ENCODE measurements around the gene GFER.
"Not testable (repeated sequence)": the region's sequence is repeated elsewhere in the genome, so short reads cannot be mapped to it uniquely, and the experiment has no call there.

The GFER gene

DNA sequence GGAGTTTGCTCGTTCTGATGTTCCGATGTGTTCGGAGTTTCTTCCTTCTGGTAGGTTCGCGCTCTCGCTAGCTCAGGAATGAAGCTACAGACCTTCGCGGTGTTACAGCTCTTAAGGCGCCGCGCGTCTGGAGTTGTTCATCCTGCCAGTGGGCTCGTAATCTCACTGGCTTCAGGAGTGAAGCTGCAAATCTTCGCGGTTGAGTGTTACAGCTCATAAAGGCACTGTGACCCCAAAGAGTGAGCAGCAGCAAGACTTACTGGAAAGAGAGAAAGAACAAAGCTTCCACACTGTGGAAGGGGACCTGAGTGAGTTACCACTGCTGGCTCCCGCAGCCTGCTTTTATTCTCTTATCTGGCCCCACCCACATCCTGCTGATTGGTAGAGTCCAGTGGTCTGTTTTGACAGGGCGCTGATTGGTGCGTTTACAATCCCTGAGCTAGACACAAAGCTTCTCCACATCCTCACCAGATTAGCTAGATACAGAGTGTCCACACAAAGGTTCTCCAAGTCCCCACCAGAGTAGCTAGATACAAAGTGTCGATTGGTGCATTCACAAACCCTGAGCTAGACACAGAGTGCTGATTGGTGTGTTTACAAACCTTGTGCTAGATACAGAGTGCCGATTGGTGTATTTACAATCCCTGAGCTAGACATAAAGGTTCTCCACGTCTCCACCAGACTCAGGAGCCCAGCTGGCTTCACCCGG is 26.4 kb upstream of the GFER start:
- DNase-seq (ENCODE audit: low read depth in 4 of 4, low spot score in 1 of 4) = not testable (repeated sequence)

- not testable (repeated sequence) for DNase-seq (ENCODE audit: low read depth in 4 of 4, low spot score in 1 of 4)
Observed at GRCh38 chr16:1958143-1958491, 25.9 kb upstream of the GFER start.

- DNase-seq (ENCODE audit: low read depth in 4 of 4, low spot score in 1 of 4) = no peak
Observed at GRCh38 chr16:1958715-1959268, 25.2 kb upstream of the GFER start.

DNA sequence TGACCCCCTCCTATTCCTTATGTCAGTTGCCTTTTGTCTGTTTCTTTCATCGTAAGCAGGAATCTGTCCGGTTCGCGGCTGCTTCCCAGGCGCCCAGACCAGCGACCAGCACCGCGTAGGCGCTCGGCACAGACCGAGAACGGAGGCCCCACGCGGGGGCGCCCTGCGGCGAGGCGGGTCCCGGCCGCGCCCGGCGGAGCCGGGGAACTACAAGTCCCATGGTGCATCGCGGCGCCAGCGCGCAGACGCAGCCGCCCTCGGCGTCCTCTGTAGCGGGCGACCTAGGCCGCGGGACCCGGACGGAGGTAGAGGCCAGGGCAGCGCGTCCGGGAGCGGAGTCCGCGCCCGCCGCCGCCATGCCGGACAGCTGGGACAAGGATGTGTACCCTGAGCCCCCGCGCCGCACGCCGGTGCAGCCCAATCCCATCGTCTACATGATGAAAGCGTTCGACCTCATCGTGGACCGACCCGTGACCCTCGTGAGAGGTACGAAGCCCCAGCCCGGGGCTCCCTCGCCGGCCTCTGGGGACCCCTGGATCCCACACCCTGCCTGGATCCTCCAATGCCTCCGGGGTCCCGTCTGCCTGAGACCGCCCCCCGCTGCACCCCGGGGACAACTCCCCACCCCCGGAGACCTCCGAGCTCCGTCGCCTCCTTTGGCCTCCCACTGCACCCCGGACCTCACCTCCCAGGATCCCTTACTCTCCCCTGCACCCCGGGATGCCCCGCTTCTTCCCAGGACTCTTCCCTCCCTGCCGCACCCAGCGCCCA is 24.5 kb upstream of the GFER start, which contains the start of gene NDUFB10:
NDUFB10 (plus strand) TSS at position 270 of the 771 bp plus-strand sequence; CDS start at position 357, 87 bp downstream.
- DNase-seq (ENCODE audit: low read depth in 4 of 4, low spot score in 1 of 4) = peak; percentile 83 to 91 (median 91)

- DNase-seq (ENCODE audit: low read depth in 4 of 4, low spot score in 1 of 4) = no peak
Observed at GRCh38 chr16:1960665-1961630, 23.0 kb upstream of the GFER start.

DNA sequence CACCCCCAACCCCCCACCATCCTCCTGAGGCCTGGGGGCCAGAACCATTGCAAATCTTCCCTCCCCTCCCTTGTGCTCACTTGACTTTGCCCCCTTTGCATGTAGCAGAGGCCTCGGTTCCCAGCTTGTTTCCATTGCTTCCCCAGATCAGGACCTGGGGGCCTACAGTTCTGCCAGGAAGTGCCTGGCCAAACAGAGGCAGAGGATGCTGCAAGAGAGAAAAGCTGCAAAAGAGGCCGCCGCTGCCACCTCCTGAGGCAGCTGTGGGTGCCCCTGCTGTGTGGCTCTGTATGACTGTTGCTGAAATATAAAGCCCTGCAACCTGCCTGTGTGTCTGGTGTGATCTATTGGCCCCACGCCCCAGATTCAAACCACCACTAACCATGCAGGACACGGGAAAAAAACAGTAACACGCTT is 22.3 kb upstream of the GFER start:
- DNase-seq (ENCODE audit: low read depth in 4 of 4, low spot score in 1 of 4) = no peak

DNA sequence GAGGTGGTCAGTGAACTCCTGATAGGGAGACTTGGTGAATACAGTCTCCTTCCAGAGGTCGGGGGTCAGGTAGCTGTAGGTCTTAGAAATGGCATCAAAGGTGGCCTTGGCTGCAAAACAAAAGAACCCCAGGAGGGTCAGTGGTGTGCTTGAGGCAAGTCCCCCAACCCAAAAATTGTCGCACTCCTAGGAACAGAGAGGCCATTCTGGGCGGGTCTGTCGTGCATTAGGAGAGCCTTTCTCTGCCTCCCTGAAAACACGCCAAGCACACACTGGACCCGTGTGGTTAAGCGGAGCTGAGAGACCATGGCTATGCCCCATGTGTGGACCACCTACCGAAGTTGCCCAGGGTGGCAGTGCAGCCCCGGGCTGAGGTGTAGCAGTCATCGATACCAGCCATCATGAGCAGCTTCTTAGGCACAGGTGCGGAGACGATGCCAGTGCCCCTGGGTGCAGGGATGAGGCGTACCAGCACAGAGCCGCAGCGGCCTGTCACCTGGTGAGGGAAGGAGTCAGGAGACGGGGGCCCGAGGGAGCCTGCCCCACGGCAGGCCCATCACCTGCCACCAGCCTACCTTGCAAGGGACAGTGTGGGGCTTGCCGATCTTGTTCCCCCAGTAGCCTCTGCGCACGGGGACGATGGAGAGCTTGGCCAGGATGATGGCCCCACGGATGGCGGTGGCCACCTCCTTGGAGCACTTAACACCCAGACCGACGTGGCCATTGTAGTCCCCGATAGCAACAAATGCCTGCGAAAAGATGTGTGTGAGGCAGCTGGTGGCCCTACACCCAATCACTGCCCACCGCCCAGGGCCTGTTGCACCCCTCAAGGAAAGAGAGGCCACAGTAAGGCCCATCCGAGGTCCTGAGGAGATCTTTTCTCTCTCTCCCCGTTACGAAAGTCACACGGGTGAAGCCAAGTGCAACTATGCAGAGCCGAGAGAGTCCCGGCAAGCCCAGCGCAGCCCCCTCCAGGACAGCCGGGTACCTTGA is 21.5 kb upstream of the GFER start:
- DNase-seq (ENCODE audit: low read depth in 4 of 4, low spot score in 1 of 4) = not testable (repeated sequence)

- no peak for DNase-seq (ENCODE audit: low read depth in 4 of 4, low spot score in 1 of 4)
Observed at GRCh38 chr16:1963806-1964505, 20.0 kb upstream of the GFER start.

- peak; percentile 94 to 99 (median 96) for DNase-seq (ENCODE audit: low read depth in 4 of 4, low spot score in 1 of 4)
Observed at GRCh38 chr16:1964506-1965395, 19.2 kb upstream of the GFER start, which contains the start of gene RPS2. Gene RPS2, minus strand, starts transcription at chr16:1964826. Its CDS starts 201 bp downstream, at chr16:1964625.

GRCh38 chr16:1965396-1966001 is 18.5 kb upstream of the GFER start:
- DNase-seq (ENCODE audit: low read depth in 4 of 4, low spot score in 1 of 4) = no peak

- DNase-seq (ENCODE audit: low read depth in 4 of 4, low spot score in 1 of 4) = no peak
Observed at GRCh38 chr16:1966460-1966859, 17.5 kb upstream of the GFER start, which contains the start of gene RNF151. Gene RNF151, plus strand, starts transcription at chr16:1966856. Its CDS starts 26 bp downstream, at chr16:1966882.

DNA sequence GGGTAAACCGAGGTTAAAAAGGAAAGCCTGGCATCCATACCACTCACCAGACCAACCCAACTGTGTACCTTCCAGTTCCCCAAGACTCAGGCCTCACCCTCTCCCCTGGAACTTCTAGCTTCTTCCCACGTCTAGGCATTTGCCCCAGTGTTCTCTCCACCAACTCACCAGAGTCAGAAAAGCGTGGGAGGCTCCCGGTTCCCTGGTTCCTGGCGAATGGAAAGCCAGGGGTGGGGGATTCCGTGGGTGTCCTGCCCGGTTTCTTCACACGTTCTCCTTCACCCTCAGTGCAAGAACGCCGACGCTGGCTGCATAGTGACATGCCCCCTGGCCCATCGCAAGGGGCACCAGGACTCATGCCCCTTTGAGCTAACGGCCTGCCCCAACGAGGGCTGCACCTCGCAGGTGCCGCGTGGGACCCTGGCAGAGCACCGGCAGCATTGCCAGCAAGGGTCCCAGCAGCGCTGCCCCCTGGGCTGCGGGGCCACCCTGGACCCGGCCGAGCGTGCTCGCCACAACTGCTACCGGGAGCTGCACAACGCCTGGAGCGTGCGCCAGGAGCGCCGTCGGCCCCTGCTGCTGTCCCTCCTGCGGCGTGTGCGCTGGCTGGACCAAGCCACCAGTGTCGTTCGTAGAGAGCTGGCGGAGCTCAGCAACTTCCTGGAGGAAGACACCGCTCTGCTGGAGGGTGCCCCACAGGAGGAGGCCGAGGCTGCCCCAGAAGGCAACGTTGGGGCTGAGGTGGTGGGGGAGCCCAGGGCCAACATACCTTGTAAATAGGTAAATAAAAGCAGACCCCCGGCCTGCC is 15.6 kb upstream of the GFER start:
- no peak for DNase-seq (ENCODE audit: low read depth in 4 of 4, low spot score in 1 of 4)

DNA sequence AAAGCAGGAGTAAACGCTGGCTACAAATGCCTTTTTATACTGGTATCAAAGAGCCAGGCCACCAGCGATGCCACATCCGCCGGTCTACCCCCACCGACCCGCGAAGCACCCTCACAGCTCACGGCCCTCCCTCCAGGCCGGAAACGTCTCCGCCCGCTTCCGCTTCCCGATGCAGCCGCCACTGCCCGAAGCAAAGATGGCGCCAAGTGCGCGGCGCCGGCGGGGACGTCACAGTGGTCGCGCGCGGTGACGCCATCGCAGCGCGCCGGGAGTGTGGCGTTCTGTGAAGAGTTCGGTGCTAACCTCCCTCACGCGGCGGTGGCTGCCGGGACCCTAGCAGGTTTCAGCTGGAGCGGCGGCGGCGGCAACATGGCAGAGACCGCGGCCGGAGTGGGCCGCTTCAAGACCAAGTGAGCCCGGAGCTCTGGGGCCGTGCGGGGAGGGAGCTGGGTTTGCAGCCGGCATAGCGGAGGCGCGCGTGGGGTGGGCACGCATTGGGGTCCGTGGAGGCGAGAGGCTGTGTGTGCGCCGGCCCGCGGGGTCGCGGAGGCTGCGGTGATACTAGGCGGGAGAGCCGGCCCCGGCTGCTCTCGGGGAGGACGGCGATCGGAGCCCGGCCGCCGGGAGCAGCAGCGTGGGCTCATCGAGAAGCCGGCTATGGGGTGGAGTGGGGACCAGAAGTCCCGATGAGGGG is 12.1 kb upstream of the GFER start, which contains the start of gene TBL3:
TBL3 (plus strand) TSS at position 258 of the 694 bp plus-strand sequence; CDS start at position 370, 112 bp downstream.
- peak; percentile 84 to 94 (median 92) for DNase-seq (ENCODE audit: low read depth in 4 of 4, low spot score in 1 of 4)

DNA sequence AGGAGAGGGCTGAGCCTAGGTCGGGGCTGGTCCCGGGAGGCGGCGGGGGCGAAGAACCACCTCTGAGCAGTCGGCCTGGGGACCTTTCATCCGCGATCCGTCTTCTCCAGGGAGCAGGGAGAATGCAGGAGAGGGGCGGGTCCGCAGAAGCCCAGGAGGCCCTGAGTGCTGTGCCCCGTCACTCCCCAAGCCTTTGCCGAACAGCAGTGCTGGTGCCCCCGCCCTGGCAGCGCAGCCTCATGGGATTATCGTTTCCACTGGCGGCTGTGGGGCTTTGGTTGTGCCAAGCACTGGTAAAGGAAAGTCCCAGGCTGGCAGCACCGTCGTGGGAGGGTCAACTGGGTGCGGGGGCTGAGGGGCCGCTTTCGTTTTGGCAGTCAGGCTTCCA is 11.5 kb upstream of the GFER start:
- no peak for DNase-seq (ENCODE audit: low read depth in 4 of 4, low spot score in 1 of 4)

GRCh38 chr16:1973461-1974156 is 10.4 kb upstream of the GFER start:
- DNase-seq (ENCODE audit: low read depth in 4 of 4, low spot score in 1 of 4) = no peak

All from stimulated activated CD4-positive, alpha-beta T cell treated with anti-CD3 and anti-CD28 coated beads, Interleukin-1b, Interleukin-23, amount 100 ng/mL, for 24 hours (primary cell).